ENCODE data around the gene LGR6.
A peak's percentile ranks its signal among the peaks of the same experiment; 100 is the strongest.

LGR6 gene

DNA sequence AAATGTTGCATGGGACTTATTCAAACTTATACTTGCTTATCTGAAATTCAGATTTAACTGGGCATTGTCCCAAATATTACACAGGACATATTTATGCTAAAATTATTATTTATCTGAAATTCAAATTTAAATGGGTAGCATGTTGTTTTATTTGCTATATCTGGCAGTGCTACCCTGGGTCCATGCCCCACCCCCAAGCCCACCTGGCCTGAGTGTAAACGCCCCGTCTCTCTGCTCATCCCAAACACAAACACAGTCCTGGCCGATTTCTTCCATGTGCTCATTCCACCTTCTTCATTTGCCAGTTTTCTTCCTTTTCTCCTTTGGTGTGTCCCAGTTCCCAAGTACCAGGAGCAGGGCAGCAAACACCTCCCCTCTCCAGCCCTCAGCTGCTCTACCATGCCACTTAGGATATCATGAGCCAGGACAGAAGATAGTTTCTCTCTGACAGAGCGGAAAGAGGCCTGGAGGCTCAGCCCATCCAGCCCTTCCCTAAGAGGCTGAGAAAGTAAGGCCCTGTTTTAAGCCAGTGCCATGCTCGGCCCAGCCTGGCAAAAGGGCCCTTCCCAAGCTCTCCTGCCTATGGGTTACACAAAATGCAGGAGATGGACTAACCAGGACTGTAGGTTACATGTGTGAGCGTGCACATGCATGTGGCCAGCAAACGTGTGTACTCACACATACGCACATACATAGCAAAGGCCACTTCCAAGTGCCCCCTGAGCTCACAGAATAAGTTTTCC is 78.7 kb downstream of the LGR6 start:
- no peak for DNase-seq

DNA sequence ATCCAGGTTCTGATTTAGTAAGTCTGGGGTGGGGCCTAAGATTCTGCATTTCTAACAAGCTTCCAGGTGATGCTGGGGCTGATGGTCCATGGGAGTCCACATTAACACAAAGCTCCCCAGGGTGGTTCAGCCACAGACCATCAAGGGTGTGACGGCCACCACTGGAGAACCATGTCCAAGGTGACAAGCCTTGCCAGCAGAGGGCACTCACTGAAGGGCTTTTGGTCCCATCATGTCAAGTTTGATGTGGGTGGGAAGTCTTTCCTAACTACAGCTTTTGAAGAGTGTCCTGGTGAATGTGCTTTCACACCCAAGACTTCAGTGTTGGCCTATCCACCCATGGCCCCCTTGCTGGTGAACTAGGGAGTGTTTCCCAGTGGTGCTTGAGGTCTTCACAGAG is 81.0 kb downstream of the LGR6 start:
- DNase-seq = no peak

DNA sequence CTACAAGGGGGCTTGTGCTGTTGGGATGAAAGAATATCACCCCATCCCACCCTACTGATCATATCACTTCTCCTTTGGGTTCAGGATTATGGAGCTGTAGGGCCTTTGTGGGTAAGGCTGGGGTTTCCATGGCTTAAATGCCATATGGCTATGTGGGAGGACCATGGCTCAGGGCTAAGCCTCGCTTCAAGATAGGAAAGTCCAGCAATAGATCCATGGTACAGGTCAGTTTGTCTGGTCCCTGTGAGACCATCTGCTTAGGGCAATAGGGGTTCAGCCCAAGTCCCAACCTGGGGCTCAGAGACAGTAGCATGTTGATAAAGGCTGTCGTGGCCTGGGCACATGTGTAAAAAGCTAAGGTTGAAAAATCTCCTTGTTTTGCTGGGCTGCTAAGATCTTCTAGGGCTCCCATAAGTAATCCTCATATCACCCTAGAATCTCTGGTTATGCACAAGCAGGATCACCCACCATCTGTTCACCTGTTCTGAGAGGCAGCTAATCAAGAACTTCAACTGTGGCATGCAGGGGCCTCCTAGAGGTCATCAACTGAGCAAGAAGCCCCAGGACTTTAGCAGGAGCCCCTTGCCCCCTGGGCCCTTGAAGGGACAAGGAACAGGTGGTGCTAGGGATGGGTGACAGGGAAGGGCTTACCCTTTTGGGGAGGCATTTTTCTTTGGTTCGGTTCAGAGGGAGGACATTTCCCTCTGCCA is 81.6 kb downstream of the LGR6 start:
- DNase-seq = no peak

DNA sequence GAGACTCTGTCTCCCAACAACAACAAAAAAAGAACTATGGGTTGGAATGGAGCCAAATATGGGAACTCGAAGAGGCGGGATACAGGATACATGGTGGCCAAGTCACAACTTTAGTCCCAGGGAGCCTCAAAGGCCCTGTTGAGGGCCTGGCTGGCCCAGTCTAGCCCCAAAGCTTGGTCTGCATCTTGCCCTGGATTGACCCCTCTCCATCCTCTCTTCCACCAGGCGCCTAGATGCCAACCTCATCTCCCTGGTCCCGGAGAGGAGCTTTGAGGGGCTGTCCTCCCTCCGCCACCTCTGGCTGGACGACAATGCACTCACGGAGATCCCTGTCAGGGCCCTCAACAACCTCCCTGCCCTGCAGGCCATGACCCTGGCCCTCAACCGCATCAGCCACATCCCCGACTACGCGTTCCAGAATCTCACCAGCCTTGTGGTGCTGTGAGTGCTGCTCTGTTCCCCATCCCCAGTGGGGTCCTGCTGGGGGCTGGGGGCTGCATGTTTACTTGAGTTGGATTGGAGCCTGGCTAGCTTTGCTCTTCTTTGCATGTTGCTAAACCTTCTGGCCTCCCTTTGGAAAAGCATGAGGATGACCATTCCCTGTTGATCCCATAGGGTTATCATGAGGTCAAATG is 82.6 kb downstream of the LGR6 start:
- DNase-seq = no peak

DNA sequence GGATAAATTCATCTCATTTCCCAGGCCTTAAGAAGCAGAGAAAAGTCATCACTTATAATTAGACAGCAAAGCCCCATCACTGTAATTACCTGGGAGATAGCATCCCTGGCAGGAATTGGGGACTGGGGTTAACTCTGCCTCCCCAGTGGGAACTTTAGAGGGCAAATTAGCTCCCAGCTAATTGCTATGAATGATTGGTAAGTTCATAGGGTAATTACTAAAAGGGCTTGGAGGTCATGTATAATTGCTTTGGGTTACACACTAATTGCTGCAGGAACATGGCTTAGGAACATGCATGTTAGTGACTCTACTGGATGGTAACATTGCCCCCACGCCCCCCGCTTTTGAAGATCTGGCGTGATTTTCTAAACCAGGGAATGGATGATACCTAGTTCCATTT is 83.3 kb downstream of the LGR6 start:
- no peak for DNase-seq

DNA sequence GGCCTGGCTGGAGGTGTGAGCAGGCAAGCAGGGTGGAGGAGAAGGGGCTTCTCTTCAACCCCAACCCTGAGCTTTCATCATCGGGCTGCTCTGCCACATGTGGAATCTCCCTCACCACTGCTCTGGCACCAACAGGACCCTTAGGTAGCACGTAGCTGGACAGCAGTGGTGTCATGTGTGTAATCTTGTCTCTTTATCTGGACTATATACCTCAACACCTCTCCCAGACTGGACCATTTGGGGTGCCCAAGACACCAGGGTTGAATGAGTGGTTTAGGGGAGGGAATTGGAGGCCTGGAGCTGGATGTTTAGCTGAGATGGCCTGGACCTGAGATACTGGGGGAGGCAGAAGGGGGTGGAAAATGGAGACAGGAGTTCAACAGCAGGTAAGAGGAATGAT is 85.2 kb downstream of the LGR6 start:
- DNase-seq = no peak

DNA sequence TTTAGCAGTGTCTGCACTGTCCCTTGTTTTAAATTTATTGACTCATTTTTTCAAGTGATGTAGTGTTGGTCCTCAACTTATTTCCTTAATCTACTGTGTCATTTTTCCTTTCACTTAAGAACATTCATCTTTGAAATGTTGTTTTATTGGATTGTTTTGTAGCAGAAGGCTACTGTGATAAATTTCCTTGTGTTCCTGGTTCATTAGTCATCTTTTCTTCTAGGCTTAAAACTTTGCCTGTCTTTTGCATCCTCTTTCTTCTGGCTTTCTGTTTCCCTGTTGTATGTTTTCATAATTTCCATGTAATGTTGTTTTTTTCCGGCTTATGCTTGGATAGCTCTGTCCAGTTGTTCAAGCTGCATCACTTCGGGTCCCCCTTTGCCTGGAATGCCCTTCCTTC is 86.2 kb downstream of the LGR6 start:
- no peak for DNase-seq

DNA sequence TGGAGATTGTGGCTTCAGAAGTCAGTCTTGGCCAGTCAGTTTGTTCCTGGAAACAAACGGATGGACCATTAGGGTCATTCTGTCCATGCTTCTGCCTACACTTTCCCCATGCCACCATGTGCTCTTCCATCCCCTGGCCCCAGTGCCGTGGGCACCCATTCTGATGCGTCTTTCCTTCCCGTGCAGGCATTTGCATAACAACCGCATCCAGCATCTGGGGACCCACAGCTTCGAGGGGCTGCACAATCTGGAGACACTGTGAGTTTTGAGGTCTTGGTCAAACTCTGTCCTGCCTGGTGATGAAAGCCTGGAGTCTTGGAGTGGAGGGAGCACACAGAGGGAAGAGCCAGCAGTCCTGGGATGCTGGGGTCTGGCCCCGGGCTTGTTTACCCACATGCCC is 87.0 kb downstream of the LGR6 start:
- DNase-seq = no peak

DNA sequence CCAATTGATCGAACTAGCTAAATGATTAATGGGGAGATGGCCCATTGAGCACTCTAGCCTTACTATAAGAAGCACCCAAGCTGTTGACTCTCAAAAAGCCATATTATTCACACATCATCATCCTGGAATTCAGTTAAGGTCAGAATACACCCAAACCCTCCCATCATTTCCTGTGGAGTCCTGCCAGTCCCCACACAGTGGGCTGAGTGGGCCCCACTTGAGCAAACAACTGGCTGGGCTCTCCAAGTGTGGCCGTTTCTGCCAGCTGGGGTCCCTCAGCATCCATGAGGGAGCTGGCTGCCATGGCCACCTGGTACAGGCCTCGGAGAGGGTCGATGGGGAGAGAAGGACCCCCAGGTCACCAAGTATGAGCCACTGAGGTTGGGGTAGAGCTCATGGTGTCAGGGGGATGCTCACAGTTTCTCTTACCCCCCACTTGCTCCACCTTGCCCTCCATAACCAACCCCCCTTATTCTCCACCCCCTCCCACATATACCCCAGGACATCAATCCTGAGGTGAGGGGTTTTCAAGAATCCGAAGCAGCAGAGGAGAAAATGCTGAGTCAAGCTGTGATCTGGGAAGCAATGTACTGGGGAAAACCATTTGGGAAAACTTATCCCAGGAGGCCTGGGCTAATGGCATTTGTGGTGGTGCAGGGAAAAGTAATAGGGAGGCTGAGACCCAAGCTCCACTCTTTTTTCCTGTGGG is 87.9 kb downstream of the LGR6 start:
- no peak for DNase-seq

DNA sequence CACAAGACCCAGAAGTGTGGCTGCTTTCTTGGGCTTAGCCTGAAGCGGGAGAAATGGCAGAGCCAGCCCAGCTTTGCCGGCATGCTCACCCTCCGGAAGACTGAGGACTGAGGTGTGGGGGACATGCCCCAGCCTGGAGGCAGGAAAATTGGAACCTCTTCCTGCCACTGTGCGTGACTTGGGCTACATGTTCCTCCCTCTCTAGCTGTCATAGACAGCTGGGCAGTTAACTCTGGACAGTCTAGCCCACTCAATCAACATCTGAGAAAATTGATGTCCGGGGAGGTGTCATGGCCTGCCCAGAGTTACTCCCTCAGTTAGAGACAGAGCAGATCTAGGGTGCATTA is 88.4 kb downstream of the LGR6 start:
- no peak for DNase-seq

DNA sequence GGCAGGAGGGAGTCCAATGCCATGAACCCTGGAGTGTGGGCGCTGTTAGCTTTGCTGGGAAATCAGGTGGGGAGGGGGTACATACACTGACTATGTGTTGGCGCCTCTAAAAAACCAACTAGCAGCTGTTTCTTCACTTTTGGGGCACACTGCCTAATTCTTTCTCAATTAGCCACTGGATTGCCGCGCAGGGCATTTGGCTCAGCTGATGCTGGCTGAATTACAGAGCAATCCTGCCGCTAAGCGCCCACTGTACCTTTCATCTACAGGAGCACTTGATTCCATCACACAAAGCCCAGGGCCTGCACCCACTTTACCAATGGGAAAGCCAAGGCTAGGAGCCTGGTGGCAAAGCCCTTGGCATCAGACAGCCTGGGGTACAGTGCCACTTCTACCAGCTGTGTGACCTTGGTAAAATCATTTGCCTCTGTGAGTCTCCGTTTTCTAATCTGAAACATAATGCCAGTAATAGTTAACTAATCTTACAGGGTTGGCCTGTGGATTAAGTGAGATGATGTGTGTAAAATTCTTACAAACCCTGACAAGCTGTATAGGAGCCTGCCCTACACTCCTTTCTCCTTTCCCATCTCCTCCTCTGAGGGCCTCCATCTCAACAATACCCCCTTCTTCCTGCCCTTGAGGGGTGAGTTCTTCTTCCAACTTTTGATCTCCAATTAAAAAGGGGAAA is 89.1 kb downstream of the LGR6 start:
- DNase-seq = no peak

DNA sequence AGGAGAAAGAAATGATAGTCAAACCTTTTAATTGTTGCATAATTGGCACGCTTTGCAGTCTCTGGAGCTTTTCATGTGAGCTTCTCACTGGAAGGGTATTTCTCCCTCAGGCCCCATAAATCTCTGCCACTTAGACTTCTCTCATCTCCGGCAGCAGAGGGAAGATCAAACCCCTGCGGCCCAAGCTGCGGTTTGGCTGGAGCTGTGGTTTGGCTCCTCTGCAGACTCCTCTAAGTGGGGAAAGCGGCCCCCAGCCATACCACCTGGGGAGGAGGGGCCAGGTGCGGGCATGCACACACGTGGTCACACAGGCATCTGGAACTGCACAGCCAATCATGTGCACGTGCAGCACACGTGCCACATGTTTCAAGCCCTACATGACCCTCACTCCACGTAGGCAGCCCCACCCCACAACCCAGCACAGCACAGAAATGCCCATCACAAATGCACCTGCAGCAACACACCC is 89.8 kb downstream of the LGR6 start:
- DNase-seq = no peak

DNA sequence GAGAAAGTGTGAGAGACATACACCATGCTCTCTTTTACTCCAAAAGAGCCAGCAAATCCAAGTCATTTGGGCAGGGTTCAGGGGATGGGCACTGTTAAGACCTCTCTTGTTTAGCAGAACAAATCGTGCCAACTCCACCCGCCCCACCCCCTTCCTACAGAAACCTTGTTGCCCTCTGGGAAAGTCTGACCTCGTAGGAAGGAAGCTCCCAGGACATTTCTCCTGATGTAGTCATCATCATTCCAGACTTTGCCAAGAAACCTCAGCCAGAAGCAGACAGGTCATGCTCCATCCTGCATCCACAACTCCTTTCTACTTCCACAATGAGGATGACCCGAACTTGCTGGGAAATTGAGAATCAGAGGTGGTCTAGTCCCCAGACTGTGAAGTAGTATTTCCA is 90.4 kb downstream of the LGR6 start:
- DNase-seq = no peak

DNA sequence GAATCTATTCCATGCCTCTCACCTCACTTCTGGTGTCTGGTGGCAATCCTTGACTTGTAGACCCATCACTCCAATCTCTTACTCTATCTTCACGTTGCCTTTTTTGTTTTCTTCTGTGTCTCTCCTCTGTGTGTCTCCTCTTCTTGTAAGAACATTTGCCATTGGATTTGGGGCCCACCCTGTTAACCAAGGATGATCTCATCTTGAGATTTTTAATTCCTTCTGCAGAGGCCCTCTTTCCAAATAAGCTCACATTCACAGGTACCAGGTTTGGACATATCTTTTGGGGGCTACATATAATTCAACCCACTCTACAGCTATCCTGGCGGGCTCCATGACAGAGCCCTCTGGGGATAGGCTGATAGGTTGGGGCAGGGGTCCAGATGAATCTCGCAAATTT is 92.3 kb downstream of the LGR6 start:
- DNase-seq = no peak

DNA sequence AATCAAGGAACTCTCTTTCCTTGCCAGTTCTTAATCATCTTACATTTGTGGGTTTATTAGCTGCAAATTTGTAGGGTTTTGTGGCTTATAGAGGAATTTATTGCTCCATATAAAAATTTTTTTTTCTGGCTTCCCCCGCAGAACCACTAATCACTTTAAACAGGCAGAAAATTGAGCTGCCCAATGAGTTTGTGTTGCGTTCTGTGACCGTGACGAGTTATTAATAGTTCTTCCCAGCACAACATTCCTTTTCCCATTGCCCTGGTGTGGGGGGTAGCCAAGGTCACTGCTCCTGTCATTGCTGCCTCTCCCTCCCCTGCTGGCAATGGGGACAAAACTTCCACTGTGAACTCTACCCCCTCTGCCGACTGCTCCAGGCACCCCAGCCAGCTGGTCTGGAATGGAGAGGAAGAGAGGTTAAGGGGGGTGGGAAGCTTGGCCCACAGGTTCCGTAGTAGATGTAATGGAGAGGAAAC is 93.1 kb downstream of the LGR6 start:
- DNase-seq = no peak

DNA sequence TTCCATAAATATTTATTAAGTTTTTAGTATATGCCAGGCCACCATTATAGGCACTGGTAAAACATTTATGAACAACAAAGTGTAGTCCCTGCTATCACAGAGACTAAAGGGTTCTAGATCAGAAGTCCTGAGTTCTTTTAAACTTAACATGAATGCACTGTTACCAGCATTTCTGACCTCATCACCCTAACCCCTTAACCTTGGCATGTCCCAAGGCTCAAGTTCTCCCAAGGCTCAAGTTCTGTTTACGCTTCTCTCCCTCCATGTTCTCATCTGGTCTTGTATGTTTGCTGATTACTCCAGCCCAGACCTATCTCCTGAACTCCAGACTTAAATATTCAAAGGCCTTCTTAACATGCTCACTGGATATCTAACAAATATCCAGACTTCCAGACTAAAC is 93.6 kb downstream of the LGR6 start:
- DNase-seq = no peak

DNA sequence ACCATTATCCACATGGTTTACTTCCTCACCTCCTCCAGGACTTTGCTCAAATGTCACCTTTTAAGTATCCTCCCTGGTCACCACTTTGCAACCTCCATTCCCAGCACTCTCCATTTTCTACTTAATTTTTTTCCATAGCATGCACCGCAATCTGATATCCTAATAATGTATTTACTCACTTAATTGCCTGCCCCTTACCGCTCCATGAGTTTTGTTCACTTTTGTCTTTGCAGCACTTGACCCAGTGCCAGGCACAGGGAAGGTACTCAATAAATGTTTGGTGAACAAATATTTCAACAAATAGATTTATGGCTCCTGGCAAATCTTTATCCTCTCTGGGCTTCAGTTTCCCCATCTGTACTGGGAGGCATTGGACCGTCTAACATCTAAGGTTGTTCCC is 94.6 kb downstream of the LGR6 start:
- peak; percentile 64 for DNase-seq

DNA sequence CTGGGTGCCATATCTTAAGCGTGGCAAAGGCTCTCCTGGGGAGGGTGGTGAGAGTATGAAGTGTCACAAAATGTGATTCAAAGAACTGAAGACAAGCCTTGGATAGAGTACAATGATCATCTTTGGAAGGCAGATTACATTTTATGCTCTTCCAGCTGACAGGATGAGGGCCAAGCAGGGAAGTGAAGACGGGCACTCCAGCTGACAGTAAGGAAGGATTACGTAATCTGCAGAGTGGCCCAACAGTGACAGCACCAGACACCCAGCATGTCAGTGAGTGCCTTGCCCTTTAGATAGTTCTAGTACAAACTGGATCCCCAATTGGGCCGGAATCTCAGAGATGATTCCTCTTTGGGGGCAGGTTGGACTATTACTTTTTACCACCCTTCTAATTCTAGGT is 95.4 kb downstream of the LGR6 start:
- no peak for DNase-seq

DNA sequence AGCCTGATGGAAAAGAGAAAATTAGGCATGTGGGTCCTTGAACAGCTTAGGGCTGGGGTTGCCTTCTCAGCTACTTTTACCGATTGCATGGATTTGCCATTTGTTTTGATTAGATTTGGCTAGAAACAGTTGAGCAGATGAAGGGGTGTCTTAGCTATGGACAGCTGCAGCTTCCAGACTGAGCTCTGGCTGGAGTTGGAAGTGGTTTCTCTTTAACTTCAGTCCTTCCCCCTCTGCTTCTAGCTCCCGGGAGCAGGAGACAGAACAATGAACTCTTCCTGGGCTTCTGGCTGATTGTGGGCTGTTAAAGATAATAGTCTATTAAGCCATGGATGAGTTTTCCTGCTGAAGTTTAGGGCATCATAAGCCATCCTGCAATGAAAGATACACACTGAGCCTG is 97.4 kb downstream of the LGR6 start:
- no peak for DNase-seq

DNA sequence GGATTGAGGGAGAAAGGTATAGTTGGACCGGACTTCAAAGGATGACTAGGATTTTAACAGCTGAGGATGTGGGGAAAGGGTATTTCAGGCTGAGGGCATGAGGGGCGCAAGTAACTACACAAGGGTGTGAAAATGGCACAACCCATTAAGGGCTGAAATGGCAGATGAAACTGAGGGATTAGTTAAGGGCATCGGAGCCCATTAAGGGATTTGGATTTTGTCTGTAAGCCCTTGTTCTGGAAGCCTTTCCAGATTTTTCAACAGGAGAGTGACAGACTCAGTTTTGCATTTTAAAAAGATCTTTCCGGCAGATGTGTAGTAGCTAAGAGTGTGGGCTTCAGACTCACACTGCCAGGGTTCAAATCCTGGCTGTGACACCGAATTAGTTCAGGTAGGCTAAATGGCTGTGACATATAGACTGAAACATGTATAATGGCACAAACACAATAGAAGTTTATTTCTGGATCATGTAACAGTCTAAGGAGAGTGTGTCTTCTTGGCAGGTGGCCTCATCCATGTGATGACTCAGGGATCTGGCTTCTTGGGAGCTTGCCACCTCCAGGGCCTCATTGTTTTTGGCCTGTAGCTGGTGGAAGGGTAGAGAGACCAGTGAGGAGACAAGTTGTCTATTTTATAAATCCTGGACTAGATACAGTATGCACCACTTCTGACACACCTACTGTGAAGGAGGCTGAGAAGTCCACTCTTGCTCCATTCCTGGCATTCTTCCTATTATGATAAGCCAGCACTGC is 98.5 kb downstream of the LGR6 start:
- DNase-seq = no peak

DNA sequence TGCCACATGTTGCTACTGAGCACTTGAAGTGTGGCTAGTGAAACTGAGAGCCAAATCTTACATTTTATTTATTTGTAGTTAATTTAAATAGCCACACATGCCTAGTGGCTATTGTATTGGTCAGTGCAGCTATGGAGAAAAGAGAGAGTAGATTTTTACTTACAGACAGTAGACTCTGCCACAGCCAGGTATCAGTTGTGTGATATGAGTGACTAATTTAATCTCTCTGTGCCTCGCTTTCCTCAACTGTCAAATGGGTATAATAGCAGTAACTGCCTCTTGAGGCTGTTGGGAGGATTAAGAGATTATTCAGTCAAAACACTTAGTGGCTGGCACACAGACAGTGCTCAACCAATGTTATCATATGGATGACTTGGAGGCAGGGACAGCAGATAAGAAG is 99.2 kb downstream of the LGR6 start:
- no peak for DNase-seq

DNA sequence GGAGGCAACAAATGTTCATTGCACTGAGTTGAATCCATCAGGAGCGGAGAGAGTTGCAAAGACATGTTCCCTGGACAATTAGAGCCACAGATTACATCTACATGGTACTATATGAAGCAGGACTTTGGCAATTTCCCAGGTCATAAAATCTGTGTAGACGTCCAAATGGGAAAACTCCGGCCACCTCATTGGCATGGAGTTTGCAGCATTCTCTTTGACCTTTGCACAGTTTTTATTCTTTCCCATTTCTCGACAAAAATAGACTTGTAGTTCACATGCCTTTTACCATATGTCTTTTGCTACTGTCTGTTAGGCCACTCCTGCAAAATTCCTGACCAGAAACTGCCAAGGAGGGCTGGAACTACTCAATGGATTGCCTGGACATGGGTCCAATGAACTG is 100.0 kb downstream of the LGR6 start:
- DNase-seq = no peak
